Naive B cell (primary cell): ENCODE measurements around the gene LTBP1. TPM values are rescaled to one million over a fixed set of nuclear protein-coding genes. Genes with fewer than 3 reads are reported as not detected.
"Not testable (repeated sequence)": the region's sequence is repeated elsewhere in the genome, so short reads cannot be mapped to it uniquely, and the experiment has no call there.

Experiments
- ATAC-seq, 2 donors: fragments of 150-1000 bp; cut with Tn5 transposase; 2 replicates each; pipeline ENCODE4 v1.10.0; 2021; ENCODE audit warnings: low read depth in 2 of 2, mild to moderate bottlenecking in 2 of 2, moderate library complexity in 2 of 2
- DNase-seq: peaks from one replicate; pipeline ENCODE4 v3.0.0; 2022
- H3K27ac Mint-ChIP-seq, 6 donors: one replicate each; pipeline ENCODE4 v1.8.0; 2020 to 2022; ENCODE audit warnings: mild to moderate bottlenecking in 6 of 6, mixed read lengths in 6 of 6, moderate library complexity in 5 of 6, inconsistent platforms in 2 of 6
- H3K27me3 Mint-ChIP-seq, 3 donors: one replicate each; pipeline ENCODE4 v1.8.0; 2021 to 2022; ENCODE audit warnings: mixed read lengths in 3 of 3, mild to moderate bottlenecking in 1 of 3
- H3K36me3 Mint-ChIP-seq, 2 donors: one replicate each; pipeline ENCODE4 v1.8.0; 2020 to 2022; ENCODE audit warnings: mixed read lengths in 2 of 2, inconsistent platforms in 1 of 2, mild to moderate bottlenecking in 1 of 2
- H3K4me1 Mint-ChIP-seq, 3 donors: one replicate each; pipeline ENCODE4 v1.8.0; 2020 to 2022; ENCODE audit warnings: mixed read lengths in 3 of 3, inconsistent platforms in 1 of 3, mild to moderate bottlenecking in 1 of 3, moderate library complexity in 1 of 3
- H3K4me3 Mint-ChIP-seq, 8 donors: one replicate each; pipeline ENCODE4 v1.8.0; 2020 to 2022; ENCODE audit warnings: mild to moderate bottlenecking in 8 of 8, mixed read lengths in 8 of 8, moderate library complexity in 8 of 8, inconsistent platforms in 2 of 8
- H3K9me3 Mint-ChIP-seq, 7 donors: one replicate each; pipeline ENCODE4 v1.8.0; 2020 to 2022; ENCODE audit warnings: mixed read lengths in 7 of 7, mild to moderate bottlenecking in 5 of 7, inconsistent platforms in 2 of 7, moderate library complexity in 1 of 7
- polyA plus RNA-seq, 6 donors: library from polyadenylated mRNA; unstranded; fragments of 300-500 nt; fragmentation: Illumina TruSeq; gene quantifications; one replicate each; pipeline ENCODE4 v1.2.3, GENCODE V29; 2021; ENCODE audit warnings: low read depth in 6 of 6

LTBP1 gene
- polyA plus RNA-seq, 6 donors from 2014 or later: 0.43 to 2.0 (median 0.92) TPM; not detected in 1

DNA sequence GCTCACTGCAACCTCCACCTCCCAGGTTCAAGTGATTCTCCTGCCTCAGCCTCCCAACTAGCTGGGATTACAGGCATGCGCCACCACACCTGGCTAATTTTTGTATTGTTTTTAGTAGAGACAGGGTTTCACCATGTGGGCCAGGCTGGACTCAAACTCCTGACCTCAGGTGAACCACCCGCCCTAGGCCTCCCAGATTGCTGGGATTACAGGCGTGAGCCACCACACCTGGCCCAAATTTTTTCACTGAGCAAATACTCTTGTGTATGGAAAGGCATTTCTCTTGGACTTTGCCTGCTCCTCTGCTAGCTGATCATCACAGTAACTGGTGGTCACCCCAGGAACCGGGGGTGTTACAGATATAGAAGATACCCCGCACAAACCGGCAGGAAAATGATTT is 26.9 kb upstream of the LTBP1 start:
- ATAC-seq, H3K4me3 Mint-ChIP-seq: not testable (repeated sequence)
- H3K27me3 Mint-ChIP-seq: peaks cover 13 to 26% (median 18%) of the 10 kb centered on the region in 3 donors

GRCh38 chr2:32921486-32921885 is 25.3 kb upstream of the LTBP1 start:
- H3K4me1 Mint-ChIP-seq, H3K9me3 Mint-ChIP-seq, H3K36me3 Mint-ChIP-seq, H3K27ac Mint-ChIP-seq, H3K4me3 Mint-ChIP-seq, ATAC-seq, DNase-seq: not testable (repeated sequence)
- peaks cover 15 to 35% (median 18%) of the 10 kb centered on the region in 3 donors for H3K27me3 Mint-ChIP-seq

More for the DNA sequence above, 26.9 kb upstream of the LTBP1 start:
- not testable (repeated sequence) for DNase-seq, H3K4me1 Mint-ChIP-seq, H3K27ac Mint-ChIP-seq, H3K9me3 Mint-ChIP-seq, H3K36me3 Mint-ChIP-seq

DNA sequence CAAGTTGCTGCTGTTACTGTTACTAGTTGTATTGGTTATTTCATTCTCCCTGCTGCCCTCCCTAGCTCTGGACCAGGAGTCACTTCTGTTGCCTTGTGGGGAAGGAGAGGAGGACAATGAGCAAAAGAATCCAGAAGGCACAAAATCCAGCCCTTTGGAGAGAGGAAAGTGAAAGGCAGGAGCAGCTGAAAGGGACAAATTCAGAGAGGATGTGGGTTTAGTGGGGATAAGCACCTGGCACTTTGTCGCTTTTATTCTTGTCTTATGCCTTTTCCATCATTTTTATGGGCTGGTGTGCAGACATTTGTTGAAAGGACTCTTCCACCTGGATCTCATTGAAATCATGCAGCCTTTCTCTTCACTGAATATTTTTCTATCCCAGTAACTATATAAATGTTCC is 24.3 kb upstream of the LTBP1 start:
- H3K27me3 Mint-ChIP-seq: peaks cover 25 to 45% (median 28%) of the 10 kb centered on the region in 3 donors
- H3K36me3 Mint-ChIP-seq: peaks cover 0 to 7% of the 10 kb centered on the region in 2 donors
- H3K4me1 Mint-ChIP-seq: no peaks in the 10 kb centered on the region
- no peak for ATAC-seq
- no peak overlapping the region for H3K4me3 Mint-ChIP-seq
- H3K27ac Mint-ChIP-seq: no peak overlapping the region
- peaks cover 0 to 8% (median 2%) of the 10 kb centered on the region in 7 donors for H3K9me3 Mint-ChIP-seq
- DNase-seq: no peak

DNA sequence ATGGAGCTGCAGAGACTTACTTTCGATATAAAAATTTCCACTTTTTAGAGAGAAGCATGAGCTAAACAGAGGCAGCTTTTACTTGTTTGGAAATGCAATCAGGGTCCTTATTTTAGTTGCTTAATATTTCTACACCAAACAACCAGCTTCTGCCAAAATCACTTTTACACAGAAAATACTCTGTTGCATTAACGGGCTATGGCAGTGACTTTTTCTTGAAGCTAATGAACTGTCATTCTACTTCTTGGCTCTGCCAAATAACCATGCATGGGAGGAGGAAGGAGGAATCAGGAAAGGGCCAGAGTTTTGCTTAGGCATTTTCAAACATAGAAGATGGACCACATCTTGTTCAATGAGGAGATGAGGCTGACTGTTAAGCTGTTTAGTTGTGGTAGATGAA is 23.6 kb upstream of the LTBP1 start:
- Mint-ChIP-seq H3K27me3 (peaks cover 31 to 51% (median 34%) of the 10 kb centered on the region in 3 donors), H3K9me3 (peaks cover 0 to 11% (median 2%) of the 10 kb centered on the region in 7 donors), H3K36me3 (peaks cover 0 to 9% of the 10 kb centered on the region in 2 donors), H3K4me1 (no peaks in the 10 kb centered on the region), H3K27ac (no peak overlapping the region), H3K4me3 (no peak overlapping the region)
- no peak for DNase-seq
- no peak for ATAC-seq

DNA sequence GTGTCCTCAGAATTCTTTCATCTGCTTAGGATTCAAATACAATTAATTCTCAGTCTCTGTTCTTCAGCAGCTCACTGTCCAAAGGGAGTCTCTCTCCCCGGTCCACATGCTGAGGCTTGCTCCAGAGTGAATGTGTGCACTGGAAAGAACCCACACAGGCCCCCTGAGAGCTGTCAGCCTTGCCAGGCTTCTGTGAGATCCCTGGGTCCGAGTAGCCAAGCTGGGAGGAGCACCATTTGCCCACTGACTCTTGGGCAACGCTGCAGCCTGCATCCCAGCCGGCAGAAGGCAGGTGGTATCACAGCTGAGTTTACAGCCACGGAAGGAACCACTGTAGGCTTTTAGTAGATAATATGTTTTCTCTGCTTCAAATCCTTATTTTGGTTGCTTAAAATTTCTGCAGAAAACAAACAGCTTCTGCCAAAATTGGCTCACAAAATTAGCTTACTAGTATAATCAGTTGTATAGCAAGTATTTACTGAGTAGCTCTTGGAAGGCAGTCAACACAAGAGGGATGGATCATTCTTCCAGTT is 21.4 kb upstream of the LTBP1 start:
- H3K36me3 Mint-ChIP-seq: peaks cover 0 to 9% of the 10 kb centered on the region in 2 donors
- H3K4me3 Mint-ChIP-seq: no peak overlapping the region
- ATAC-seq: no peak
- no peaks in the 10 kb centered on the region for H3K4me1 Mint-ChIP-seq
- H3K9me3 Mint-ChIP-seq: peaks cover 0 to 6% (median 0%) of the 10 kb centered on the region in 7 donors
- peaks cover 32 to 44% (median 39%) of the 10 kb centered on the region in 3 donors for H3K27me3 Mint-ChIP-seq
- no peak for DNase-seq
- H3K27ac Mint-ChIP-seq: no peak overlapping the region

GRCh38 chr2:32925976-32926707 is 20.6 kb upstream of the LTBP1 start:
- ATAC-seq (no peak), DNase-seq (no peak)
- Mint-ChIP-seq H3K27me3 (peaks cover 30 to 44% (median 39%) of the 10 kb centered on the region in 3 donors), H3K4me1 (no peaks in the 10 kb centered on the region), H3K36me3 (peaks cover 0 to 9% of the 10 kb centered on the region in 2 donors), H3K27ac (no peak overlapping the region), H3K4me3 (no peak overlapping the region), H3K9me3 (peaks cover 0 to 6% (median 0%) of the 10 kb centered on the region in 7 donors)

DNA sequence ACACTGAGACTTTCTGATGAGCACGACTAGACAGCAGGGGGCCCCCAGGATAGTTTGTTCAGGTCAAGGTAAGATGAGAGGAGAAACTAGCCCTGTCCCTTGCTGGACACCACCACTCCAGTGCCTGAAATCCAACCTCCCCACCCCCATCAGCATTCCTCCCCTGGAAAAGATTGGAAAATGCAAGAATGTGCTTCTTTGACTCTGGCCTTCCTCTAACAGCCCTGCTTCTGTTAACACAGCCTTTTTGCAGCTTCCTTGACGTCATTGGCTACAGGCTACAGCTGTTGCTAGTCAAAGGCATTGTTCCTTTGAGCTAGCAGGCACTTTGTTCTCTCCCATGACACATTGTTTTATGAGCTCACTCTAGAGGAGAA is 20.1 kb upstream of the LTBP1 start:
- ATAC-seq (no peak), DNase-seq (no peak)
- Mint-ChIP-seq H3K27me3 (peaks cover 30 to 43% (median 38%) of the 10 kb centered on the region in 3 donors), H3K27ac (no peak overlapping the region), H3K4me3 (no peak overlapping the region), H3K36me3 (peaks cover 0 to 9% of the 10 kb centered on the region in 2 donors), H3K4me1 (no peaks in the 10 kb centered on the region), H3K9me3 (peaks cover 0 to 6% (median 0%) of the 10 kb centered on the region in 7 donors)

DNA sequence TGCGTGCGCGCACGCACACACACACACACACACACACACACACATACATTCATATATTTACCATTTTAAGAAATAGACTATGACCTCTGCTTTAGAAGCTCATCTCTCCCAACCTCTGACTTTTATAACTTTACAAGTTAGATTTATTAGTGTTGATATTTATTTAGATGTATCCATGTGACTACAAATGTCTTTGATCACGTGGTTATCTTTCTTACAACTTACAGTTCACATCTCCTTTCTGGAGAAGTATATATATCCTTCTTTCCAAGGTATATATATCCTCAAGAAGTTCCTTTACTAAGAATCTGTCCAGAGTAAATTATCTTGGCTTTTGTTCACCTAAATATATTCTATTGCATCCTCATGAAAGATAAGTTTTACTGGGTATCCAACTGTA is 16.3 kb upstream of the LTBP1 start:
- ATAC-seq: no peak
- Mint-ChIP-seq H3K4me1 (no peaks in the 10 kb centered on the region), H3K27me3 (peaks cover 29 to 43% (median 38%) of the 10 kb centered on the region in 3 donors), H3K4me3 (no peak overlapping the region), H3K9me3 (peaks cover 0 to 6% (median 0%) of the 10 kb centered on the region in 7 donors), H3K36me3 (peaks cover 0 to 9% of the 10 kb centered on the region in 2 donors), H3K27ac (no peak overlapping the region)
- DNase-seq: no peak

DNA sequence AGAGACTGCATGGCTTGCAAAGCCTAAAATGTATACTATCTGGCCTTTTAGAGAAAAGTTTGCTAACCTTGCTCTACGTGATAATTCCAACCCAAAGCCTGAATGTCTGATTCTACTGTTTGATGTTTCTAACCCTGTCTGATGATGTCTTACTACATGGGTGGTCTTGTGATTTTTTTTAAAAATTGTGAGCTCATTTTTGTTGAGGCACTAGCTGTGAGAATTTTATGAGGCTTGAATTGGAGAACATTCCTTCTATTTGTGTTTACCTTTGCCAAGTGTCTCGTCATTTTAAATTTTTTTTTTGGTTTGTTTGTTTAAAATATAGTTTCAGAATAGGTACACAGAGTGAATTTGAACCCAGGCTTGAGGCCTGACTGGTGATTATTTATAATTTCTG is 15.2 kb upstream of the LTBP1 start:
- Mint-ChIP-seq H3K9me3 (peaks cover 0 to 6% (median 0%) of the 10 kb centered on the region in 7 donors), H3K4me1 (no peaks in the 10 kb centered on the region), H3K36me3 (peaks cover 0 to 9% of the 10 kb centered on the region in 2 donors), H3K27me3 (peaks cover 36 to 41% (median 38%) of the 10 kb centered on the region in 3 donors), H3K27ac (no peak overlapping the region), H3K4me3 (no peak overlapping the region)
- ATAC-seq (no peak), DNase-seq (no peak)

GRCh38 chr2:32931945-32932709 is 14.6 kb upstream of the LTBP1 start:
- Mint-ChIP-seq H3K27me3 (peaks cover 35 to 41% (median 38%) of the 10 kb centered on the region in 3 donors), H3K9me3 (peaks cover 0 to 6% (median 0%) of the 10 kb centered on the region in 7 donors), H3K36me3 (peaks cover 0 to 6% of the 10 kb centered on the region in 2 donors), H3K27ac (no peak overlapping the region), H3K4me3 (no peak overlapping the region), H3K4me1 (no peaks in the 10 kb centered on the region)
- no peak for DNase-seq
- no peak for ATAC-seq

- Mint-ChIP-seq H3K9me3 (no peaks in the 10 kb centered on the region), H3K4me3 (no peak overlapping the region), H3K27ac (peak overlapping the region in 1 of 6 donors; percentile 16), H3K4me1 (no peaks in the 10 kb centered on the region), H3K36me3 (no peaks in the 10 kb centered on the region), H3K27me3 (peaks cover 34 to 41% (median 38%) of the 10 kb centered on the region in 3 donors)
- ATAC-seq (no peak), DNase-seq (no peak)
These were observed 13.7 kb upstream of the LTBP1 start for GRCh38 chr2:32932825-32933755.

GRCh38 chr2:32933756-32934095 is 13.0 kb upstream of the LTBP1 start:
- no peaks in the 10 kb centered on the region for H3K36me3 Mint-ChIP-seq
- DNase-seq: no peak
- ATAC-seq: no peak
- H3K4me3 Mint-ChIP-seq: no peak overlapping the region
- peak overlapping the region in 1 of 6 donors; percentile 16 for H3K27ac Mint-ChIP-seq
- H3K27me3 Mint-ChIP-seq: peaks cover 34 to 43% (median 39%) of the 10 kb centered on the region in 3 donors
- peaks cover 0 to 1% (median 0%) of the 10 kb centered on the region in 7 donors for H3K9me3 Mint-ChIP-seq
- no peaks in the 10 kb centered on the region for H3K4me1 Mint-ChIP-seq
